Esophagus muscularis mucosa (tissue), 3 donors: Measurements from ENCODE around the gene ADNP.

Experiments
- CTCF ChIP-seq, 3 experiments: fragments of 200-600 bp in 2 of 3; fragments of 450-650 bp in 1 of 3; sonication (generic) in 2 of 3; IDR thresholded peaks; one replicate each; pipeline ENCODE4 v1.5.1; 2017 to 2019; ENCODE audit warnings: antibody characterized with exemption in 3 of 3, mild to moderate bottlenecking in 2 of 3, moderate library complexity in 1 of 3
- POLR2A ChIP-seq: fragments of 450-650 bp; IDR thresholded peaks from one replicate; pipeline ENCODE4 v1.6.1; 2017; ENCODE audit warnings: antibody characterized with exemption, moderate library complexity, mild to moderate bottlenecking, low read depth
- POLR2AphosphoS5 ChIP-seq, 2 donors: sonication (generic); formaldehyde crosslinking; IDR thresholded peaks; one replicate each; pipeline ENCODE4 v1.6.1; 2017; ENCODE audit warnings: antibody characterized with exemption in 2 of 2

GRCh38 chr20:50953196-50953595, 22.0 kb upstream of the ADNP start:
- TF ChIP-seq POLR2A (no peak), CTCF (IDR thresholded peaks at IDR 0.05) (no peak), POLR2AphosphoS5 (IDR thresholded peaks at IDR 0.05) (no peak)
